CD4-positive, alpha-beta T cell treated with Interleukin-15 for 1 hour (primary cell): ENCODE measurements around the gene CD82.
A peak's percentile ranks its signal among the peaks of the same experiment; 100 is the strongest.

ENCODE experiments used
- DNase-seq: peaks from one replicate; pipeline ENCODE4 v3.0.0-alpha.2; 2020

The CD82 gene

GRCh38 chr11:44565211-44565952, at the start of gene CD82:
Gene CD82 (plus strand): TSS chr11:44565663. CDS start chr11:44594663, 29,000 bp downstream.
- peak; percentile 98 for DNase-seq

- DNase-seq = no peak
Observed at GRCh38 chr11:44516688-44517507, 48.6 kb upstream of the CD82 start.

GRCh38 chr11:44517541-44517940, 47.9 kb upstream of the CD82 start:
- DNase-seq = no peak

- DNase-seq = no peak
Observed at GRCh38 chr11:44518968-44519550, 46.4 kb upstream of the CD82 start.

GRCh38 chr11:44519989-44520737, 45.3 kb upstream of the CD82 start:
- DNase-seq = no peak

- DNase-seq = no peak
Observed at GRCh38 chr11:44521148-44521547, 44.3 kb upstream of the CD82 start.

GRCh38 chr11:44522294-44522693, 43.2 kb upstream of the CD82 start:
- DNase-seq = no peak

GRCh38 chr11:44524346-44524745, 41.1 kb upstream of the CD82 start:
- no peak for DNase-seq

- DNase-seq = no peak
Observed at GRCh38 chr11:44524751-44525201, 40.7 kb upstream of the CD82 start.

- DNase-seq = no peak
Observed at GRCh38 chr11:44525473-44526252, 39.8 kb upstream of the CD82 start.

- no peak for DNase-seq
Observed at GRCh38 chr11:44526438-44526837, 39.0 kb upstream of the CD82 start.

GRCh38 chr11:44527476-44527875, 38.0 kb upstream of the CD82 start:
- DNase-seq = no peak

GRCh38 chr11:44528103-44528502, 37.4 kb upstream of the CD82 start:
- DNase-seq = no peak

GRCh38 chr11:44528581-44528980, 36.9 kb upstream of the CD82 start:
- no peak for DNase-seq

GRCh38 chr11:44529895-44530412, 35.5 kb upstream of the CD82 start:
- no peak for DNase-seq

- DNase-seq = no peak
Observed at GRCh38 chr11:44530413-44531115, 34.9 kb upstream of the CD82 start.

GRCh38 chr11:44531116-44531504, 34.4 kb upstream of the CD82 start:
- no peak for DNase-seq

- DNase-seq = no peak
Observed at GRCh38 chr11:44531636-44532035, 33.8 kb upstream of the CD82 start.

- no peak for DNase-seq
Observed at GRCh38 chr11:44532809-44533208, 32.7 kb upstream of the CD82 start.

GRCh38 chr11:44533921-44534711, 31.3 kb upstream of the CD82 start:
- DNase-seq = no peak
